Stimulated activated CD8-positive, alpha-beta memory T cell treated with anti-CD3 and anti-CD28 coated beads, Interleukin-12 subunit alpha, Interleukin-12 subunit beta, amount 100 ng/mL, for 24 hours (primary cell): ENCODE measurements around the gene MMP25.
"Not testable (repeated sequence)": the region's sequence is repeated elsewhere in the genome, so short reads cannot be mapped to it uniquely, and the experiment has no call there.

Experiments
- DNase-seq: peaks from one replicate; pipeline ENCODE4 v3.0.0-alpha.2; 2020; ENCODE audit errors: extremely low read depth

The MMP25 gene

GRCh38 chr16:3054965-3055733 lies 8.8 kb downstream of the MMP25 start:
- DNase-seq, result no peak

- not testable (repeated sequence) for DNase-seq
Measured at GRCh38 chr16:3055734-3056115, 9.4 kb downstream of the MMP25 start.

GRCh38 chr16:3056336-3057180 lies 10.2 kb downstream of the MMP25 start:
- no peak for DNase-seq

- no peak for DNase-seq
Measured at GRCh38 chr16:3057181-3058138, 11.1 kb downstream of the MMP25 start.

GRCh38 chr16:3058139-3059030 lies 12.0 kb downstream of the MMP25 start:
- no peak for DNase-seq

- DNase-seq, result peak; percentile 65
Measured at GRCh38 chr16:3059041-3059722, 12.8 kb downstream of the MMP25 start.

- DNase-seq, result no peak
Measured at GRCh38 chr16:3059723-3060242, 13.4 kb downstream of the MMP25 start.

- DNase-seq, result no peak
Measured at GRCh38 chr16:3060339-3061127, 14.2 kb downstream of the MMP25 start.

- no peak for DNase-seq
Measured at GRCh38 chr16:3062553-3062952, 16.2 kb downstream of the MMP25 start.

GRCh38 chr16:3063625-3064386 lies 17.4 kb downstream of the MMP25 start:
- no peak for DNase-seq

GRCh38 chr16:3065069-3065741 lies 18.8 kb downstream of the MMP25 start, which contains the start of gene IL32:
Gene IL32 (plus strand): TSS chr16:3065640. CDS start chr16:3065812, 172 bp downstream.
- DNase-seq, result no peak

- no peak for DNase-seq
Measured at GRCh38 chr16:3065742-3066439, 19.5 kb downstream of the MMP25 start.

GRCh38 chr16:3066440-3066748 lies 20.0 kb downstream of the MMP25 start:
- no peak for DNase-seq

- DNase-seq, result no peak
Measured at GRCh38 chr16:3068487-3068886, 22.1 kb downstream of the MMP25 start.

GRCh38 chr16:3069146-3069545 lies 22.8 kb downstream of the MMP25 start:
- DNase-seq, result not testable (repeated sequence)

GRCh38 chr16:3070608-3071111 lies 24.3 kb downstream of the MMP25 start:
- DNase-seq, result no peak

GRCh38 chr16:3071655-3072054 lies 25.3 kb downstream of the MMP25 start:
- DNase-seq, result no peak
